GM18867 (cell line): ENCODE results near the gene CNTNAP2.

Source experiments
- ATAC-seq: cut with Tn5 transposase; IDR thresholded peaks from one replicate; pipeline ENCODE4 v1.9.1; 2021; ENCODE audit warnings: mild to moderate bottlenecking, moderate library complexity; ENCODE audit not compliant: unreplicated experiment

CNTNAP2 gene

GRCh38 chr7:147978651-147979050 lies 1862.0 kb downstream of the CNTNAP2 start:
- no peak for ATAC-seq

- peak; percentile 97 for ATAC-seq
These were observed 1864.5 kb downstream of the CNTNAP2 start for GRCh38 chr7:147980826-147981813.

DNA sequence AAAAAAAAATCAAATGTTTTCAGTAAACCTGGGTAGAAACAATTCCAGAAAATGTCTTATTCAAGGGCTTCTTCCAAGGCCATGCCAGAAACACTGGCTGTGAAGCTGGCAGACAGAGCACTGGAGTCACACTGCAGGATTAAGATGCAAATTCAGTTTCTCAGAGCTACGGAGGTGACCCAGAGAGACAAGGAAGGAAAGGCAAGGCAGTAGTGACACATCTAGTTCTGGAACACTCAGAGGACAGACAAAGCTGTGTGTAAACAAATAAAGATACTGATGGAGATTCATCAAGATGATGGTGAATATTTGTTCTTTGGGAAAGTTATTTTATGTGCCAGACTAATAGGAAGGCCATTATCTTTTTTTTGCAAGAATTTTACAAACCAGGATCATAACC lies 1865.7 kb downstream of the CNTNAP2 start:
- no peak for ATAC-seq

DNA sequence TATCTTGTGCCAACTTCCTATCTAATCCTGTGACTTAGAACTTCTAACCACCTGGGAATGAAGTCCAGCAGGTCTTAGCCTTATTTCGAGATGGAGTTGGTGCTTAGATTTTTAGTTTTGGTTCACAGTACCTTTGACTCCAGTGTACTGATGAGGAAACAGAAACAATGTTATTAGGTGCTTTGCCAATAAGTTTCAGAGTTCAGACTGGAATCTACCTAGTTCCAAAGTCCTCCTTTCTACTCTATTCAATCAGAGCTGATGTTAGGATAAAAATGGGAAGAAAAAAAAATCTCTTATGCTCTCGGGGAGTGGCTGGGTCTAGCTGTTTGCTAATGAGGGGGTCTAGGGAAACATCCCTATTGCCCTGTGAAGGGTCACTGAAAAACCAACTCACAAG lies 1867.7 kb downstream of the CNTNAP2 start:
- no peak for ATAC-seq

- ATAC-seq, result no peak
These were observed 1873.5 kb downstream of the CNTNAP2 start for GRCh38 chr7:147990079-147990478.

- no peak for ATAC-seq
These were observed 1874.3 kb downstream of the CNTNAP2 start for GRCh38 chr7:147990942-147991341.

- no peak for ATAC-seq
These were observed 1876.1 kb downstream of the CNTNAP2 start for GRCh38 chr7:147992698-147993097.

GRCh38 chr7:147997636-147998035 lies 1881.0 kb downstream of the CNTNAP2 start:
- ATAC-seq, result no peak

- no peak for ATAC-seq
These were observed 1883.4 kb downstream of the CNTNAP2 start for GRCh38 chr7:147999962-148000361.

DNA sequence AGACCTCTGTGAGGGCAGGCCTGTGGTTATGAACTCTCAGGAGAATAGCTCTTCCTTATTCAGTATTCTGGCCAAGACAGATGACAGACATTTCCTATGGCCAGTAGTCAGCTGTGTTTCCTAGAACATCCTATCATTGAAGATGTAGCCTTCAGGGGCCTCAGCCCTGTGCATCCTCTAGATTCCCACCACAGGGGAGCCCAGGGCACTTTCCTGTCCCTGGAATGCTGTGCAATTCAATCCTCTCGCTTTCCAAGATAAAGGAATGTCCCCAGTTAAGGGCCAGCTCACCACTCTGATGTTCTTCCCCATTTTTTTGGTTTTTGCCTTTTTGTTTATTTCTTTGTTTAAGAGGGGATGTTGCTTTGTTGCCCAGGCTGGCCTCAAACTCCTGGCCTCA lies 1895.2 kb downstream of the CNTNAP2 start:
- no peak for ATAC-seq

DNA sequence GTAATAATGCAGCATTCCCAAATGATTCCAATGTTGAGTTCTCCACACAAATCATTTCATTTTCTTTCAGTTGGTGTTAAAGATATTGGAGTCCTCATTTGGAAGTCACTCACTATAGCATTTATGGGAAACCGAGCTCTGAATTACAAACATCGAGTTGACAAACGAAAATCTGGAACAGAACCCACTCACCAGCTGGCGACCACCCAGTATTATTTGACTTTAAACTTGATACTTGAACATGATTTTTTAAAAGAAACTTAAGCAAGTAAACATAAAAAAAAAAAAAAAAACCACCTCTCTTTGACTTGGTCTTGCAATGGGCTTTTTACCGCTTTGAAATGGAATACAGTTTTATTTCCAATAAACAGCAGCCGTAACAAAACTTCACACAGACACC lies 1897.4 kb downstream of the CNTNAP2 start:
- ATAC-seq, result no peak

GRCh38 chr7:148014541-148014940 lies 1897.9 kb downstream of the CNTNAP2 start:
- no peak for ATAC-seq

GRCh38 chr7:148017126-148017525 lies 1900.5 kb downstream of the CNTNAP2 start:
- no peak for ATAC-seq

DNA sequence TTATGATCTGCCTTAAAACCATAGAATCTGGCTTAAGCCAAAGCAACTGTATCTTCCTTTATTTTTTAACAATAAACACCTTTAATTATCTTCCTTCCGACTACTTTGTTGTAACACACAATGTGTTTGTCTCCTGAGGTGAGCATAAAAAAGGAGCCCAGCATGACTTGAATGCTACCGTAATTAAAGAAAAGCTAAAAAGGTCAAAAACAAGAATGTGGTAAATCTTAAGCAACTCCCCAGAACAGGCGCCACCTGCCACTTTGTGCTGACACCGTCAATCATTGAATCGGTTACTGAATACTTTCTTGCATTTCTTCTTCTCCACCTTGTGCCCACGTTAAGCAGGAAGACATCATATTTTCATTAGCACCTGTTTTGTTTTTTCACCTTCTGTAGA lies 1904.1 kb downstream of the CNTNAP2 start:
- ATAC-seq, result no peak

DNA sequence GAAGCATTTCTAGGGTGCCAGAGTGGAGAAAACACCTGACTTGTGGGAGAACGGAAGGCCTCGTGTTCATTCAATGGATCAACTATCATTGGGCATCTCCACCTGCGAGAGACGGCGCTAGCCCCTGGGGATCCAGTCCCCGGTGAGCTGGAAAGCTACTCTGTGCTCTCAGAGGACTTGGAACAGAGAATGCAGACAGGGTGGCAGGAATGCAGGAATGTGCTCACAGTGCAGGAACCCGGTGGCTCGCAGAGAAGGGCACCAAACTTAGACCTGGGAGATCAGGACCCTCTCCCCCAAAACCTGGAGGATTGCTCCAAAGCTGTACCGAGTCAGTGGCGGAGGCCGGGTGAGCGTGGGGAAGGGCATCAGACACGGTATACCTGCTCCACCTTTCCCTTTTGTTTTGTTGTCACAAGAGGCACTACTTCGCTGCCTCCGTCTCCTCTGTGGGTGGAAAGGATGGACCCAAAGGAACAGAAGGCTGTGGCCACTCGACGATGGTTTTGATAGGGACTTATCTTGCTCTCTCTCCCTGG lies 1905.0 kb downstream of the CNTNAP2 start:
- ATAC-seq, result no peak

GRCh38 chr7:148022832-148023231 lies 1906.2 kb downstream of the CNTNAP2 start:
- ATAC-seq, result no peak

DNA sequence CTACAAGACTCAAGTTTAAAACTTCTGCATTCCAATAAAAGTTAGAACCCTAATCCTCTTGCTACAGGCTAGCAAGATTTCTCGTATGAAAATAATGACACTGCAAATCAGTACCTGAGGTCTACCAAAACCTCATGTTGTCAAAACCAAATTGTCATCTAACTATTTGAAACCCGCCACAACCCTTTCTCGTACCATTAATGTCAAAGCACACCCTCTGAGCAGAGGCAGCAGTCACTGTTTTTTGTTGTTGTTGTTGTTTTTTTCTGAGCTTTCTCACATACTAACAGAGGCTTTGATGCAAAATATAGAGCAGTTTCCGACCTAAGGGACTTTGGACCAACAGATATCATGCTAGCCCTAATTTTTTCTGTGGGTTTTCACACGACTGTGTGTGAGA lies 1910.1 kb downstream of the CNTNAP2 start:
- ATAC-seq, result peak; percentile 71

- ATAC-seq, result no peak
These were observed 1911.6 kb downstream of the CNTNAP2 start for GRCh38 chr7:148028165-148028564.

DNA sequence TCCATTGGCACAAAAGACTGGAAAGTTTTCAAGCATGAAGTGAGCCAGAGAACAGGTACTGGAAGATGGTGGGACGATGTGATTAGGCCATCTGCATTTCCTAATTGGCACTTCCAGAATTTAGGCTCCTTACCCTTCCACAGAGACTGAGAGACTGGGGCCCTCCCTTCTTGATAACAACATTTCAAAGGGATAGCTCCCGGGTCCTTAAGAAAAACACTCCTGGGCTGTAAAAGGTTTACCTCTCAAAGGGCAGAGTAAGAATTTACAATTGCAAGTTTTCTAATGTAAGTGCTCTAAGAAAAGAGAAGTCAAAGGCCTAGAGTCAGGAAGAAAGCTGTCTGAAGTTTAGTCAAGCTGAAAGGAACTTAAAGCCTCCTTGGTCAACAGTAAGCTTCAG lies 1914.4 kb downstream of the CNTNAP2 start:
- no peak for ATAC-seq

- ATAC-seq, result no peak
These were observed 1915.2 kb downstream of the CNTNAP2 start for GRCh38 chr7:148031811-148032210.

GRCh38 chr7:148035950-148036349 lies 1919.3 kb downstream of the CNTNAP2 start:
- ATAC-seq, result no peak

DNA sequence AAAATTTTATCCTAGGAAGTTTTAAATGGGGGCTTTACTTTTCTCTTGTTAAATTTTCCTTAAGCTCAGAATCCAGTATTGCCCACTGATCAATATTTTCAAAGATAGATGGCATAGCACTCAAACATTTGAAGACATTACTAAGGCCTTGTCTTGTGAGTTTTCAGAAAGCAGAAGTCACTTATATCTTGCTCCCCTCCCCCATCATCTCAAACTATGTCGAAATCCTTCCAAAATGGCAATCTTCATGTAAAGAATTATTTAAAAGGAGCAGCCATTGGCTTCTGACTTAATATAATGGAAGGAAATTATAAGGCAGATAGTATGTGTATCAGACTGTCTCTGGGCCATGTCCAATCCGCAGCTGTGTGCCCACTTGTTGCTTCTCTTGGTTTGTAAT lies 1920.4 kb downstream of the CNTNAP2 start:
- no peak for ATAC-seq
